ENCODE data around the gene STYXL1. TPM values are rescaled to one million over a fixed set of nuclear protein-coding genes. Genes with fewer than 3 reads are reported as not detected.
A peak's percentile ranks its signal among the peaks of the same experiment; 100 is the strongest.

Gene STYXL1
- total RNA-seq, 1 donor from 2014 or later = 28.4 TPM

- no peak for DNase-seq (ENCODE audit: low spot score)
Observed at GRCh38 chr7:75981453-75982305, 66.1 kb downstream of the STYXL1 start.

GRCh38 chr7:75981203-75981452, 66.7 kb downstream of the STYXL1 start:
- no peak for DNase-seq (ENCODE audit: low spot score)

DNA sequence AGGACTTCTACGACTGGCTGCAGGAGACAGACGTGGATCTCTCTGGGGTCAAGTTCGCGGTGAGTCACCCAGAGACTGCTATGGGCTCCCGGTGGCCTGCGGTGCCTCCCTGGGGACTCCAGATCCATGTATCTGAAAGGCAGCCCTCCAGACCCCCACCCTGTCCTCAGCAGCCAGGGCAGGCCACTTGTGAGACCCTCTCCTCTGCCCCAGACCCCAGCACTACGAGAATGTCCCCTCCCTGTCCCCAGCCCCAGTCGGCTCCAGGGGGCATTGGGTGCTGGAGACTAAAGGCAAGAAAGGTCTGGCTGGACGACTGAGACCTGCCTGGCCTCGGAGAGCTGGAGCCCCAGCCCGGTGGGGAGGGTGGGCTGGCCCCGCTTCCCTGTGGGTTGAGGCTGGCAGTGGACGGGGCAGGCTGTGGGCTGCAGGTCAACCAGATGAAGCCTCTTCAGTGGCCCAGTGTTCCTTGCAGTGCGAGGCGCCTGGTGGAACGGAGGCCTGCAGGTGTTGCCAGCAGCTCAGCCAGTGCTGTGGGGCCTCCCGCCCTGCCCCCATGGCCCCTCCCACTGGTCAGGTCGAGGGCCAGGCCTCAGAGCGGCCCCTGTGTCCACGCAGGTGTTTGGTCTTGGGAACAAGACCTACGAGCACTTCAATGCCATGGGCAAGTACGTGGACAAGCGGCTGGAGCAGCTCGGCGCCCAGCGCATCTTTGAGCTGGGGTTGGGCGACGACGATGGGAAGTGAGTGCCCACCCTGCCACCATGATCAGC, 67.2 kb downstream of the STYXL1 start:
- no peak for DNase-seq (ENCODE audit: low spot score)

DNA sequence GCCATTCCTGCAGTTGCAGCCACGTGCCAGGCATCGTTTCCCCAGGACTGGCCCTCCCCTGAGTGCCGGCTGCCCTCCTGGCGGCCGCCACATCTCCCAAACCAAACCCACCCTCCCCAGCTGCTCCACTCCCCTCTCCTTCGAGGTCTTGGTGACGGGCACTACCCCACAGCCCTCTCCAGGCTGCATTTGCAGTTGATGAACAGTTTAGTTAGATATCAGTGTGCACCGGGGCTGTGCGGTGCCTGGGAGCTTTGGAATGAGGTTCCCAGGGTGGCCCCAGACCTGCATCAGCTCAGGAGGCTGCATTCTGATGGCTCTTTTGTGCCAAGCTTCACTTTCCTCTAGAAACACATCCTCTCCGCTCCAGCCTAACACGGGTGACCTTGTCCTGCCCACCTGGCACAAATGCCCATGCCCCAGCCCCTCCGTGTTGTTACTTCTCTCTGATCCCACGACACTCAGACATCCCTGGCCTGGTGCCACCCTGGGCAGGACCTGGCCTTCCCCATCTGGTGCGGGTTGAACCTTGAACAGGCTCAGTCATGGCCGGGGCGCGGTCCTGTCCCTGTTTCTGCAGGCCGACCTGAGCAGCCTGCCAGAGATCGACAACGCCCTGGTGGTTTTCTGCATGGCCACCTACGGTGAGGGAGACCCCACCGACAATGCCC, 67.9 kb downstream of the STYXL1 start:
- DNase-seq (ENCODE audit: low spot score) = peak; percentile 73

DNA sequence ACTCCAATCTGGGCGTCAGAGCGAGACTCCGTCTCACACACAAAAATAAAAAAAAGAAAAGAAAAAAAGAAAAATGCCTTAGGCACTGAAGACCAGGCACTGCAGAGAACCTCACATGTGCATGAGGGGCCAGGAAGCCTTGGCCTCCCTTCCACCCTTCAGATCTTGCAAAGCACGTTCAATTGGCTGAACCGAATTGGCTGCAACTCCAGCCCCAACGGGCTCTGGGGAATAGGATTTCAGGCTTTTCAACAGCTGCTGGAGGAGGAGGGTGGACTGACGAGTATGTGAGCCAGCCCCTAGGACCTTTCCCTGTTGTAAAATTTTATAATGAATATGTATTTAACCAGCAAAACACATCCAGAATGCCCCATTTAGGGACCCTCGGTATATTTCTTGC, 70.1 kb downstream of the STYXL1 start:
- DNase-seq (ENCODE audit: low spot score) = no peak

DNA sequence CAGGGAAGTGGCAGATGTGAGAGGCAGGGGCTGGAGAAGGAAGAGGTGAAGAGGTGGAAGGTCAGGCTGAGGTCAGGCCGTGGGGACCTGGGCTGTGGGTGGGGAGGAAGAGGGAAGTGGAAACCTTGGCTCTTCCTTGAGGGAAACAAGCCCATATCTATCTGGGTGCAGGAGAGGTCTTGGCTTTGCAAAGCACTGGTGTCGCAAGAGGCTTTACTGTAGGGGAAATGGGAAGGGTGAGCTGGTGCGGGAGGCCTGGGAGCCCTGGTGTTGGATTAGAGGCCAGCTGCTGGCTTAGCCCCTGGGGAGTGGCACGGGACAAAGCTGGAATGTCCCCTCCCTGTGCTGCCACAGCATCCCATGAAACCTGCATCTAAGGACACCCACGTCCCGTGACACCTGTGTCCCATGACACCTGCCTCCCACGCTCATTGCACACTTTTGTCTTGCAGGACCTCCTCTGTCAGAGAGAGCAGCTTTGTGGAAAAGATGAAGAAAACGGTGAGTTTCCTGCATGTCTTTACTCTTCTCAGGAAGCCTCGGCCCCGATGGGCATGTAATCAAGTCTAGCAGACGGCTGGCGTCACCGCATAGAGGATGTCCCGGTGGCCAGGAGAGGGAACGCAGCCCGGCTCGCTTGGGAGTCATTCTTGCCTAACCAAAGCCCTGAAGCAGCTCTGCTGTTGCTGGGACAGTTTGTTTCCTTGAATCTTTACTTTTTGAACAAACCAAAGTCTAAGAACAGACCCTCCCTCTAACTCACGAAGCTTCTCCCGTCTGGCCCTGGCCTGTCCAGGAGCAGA, 75.6 kb downstream of the STYXL1 start:
- no peak for DNase-seq (ENCODE audit: low spot score)

GRCh38 chr7:75971309-75971960, 76.4 kb downstream of the STYXL1 start:
- DNase-seq (ENCODE audit: low spot score) = no peak

GRCh38 chr7:75969704-75970498, 77.9 kb downstream of the STYXL1 start:
- DNase-seq (ENCODE audit: low spot score) = no peak

DNA sequence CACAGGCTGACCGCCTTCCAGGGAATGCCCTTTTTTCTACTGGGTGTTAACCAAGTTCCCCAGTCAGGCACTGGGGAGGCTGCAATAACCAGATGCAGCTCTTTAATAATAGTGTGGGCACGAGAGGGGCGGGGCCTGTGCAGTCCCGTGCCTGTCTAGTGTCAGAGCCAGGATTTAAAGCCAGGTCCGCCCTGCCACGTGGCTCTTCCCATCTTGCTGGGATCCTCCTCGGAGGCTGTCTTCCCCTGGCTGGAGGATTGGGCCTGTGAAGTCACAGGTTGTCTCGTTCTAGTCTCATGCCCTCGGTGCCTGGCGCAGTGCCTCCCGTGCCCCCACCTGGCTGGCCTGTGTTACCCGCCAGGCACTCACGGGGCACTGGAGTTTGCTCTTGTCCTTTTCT, 78.6 kb downstream of the STYXL1 start:
- peak; percentile 63 for DNase-seq (ENCODE audit: low spot score)

DNA sequence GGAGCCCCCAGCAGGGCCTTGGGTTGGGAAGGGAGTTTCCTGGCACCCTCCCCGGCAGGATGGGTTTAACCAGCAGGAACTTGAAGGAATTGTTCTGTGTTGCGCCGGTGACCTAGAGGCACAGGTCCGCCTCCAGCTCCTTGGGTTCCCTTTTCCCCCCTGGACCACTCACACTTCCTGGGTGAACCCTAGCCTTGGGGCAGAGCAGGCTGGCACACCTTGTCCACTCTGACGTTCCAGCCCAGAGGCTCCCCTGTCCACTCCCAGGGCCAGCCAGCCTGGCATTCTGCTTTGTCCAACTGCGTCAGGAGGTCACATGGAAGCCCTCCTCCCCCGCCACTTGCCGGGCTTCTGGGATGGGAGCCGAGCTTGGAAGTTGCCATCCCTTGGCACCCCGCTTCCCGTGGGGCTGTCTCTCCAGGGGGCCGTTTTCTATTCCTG, 79.2 kb downstream of the STYXL1 start:
- no peak for DNase-seq (ENCODE audit: low spot score)

GRCh38 chr7:75968012-75968411, 79.8 kb downstream of the STYXL1 start:
- no peak for DNase-seq (ENCODE audit: low spot score)

GRCh38 chr7:75967487-75967997, 80.3 kb downstream of the STYXL1 start:
- DNase-seq (ENCODE audit: low spot score) = no peak

DNA sequence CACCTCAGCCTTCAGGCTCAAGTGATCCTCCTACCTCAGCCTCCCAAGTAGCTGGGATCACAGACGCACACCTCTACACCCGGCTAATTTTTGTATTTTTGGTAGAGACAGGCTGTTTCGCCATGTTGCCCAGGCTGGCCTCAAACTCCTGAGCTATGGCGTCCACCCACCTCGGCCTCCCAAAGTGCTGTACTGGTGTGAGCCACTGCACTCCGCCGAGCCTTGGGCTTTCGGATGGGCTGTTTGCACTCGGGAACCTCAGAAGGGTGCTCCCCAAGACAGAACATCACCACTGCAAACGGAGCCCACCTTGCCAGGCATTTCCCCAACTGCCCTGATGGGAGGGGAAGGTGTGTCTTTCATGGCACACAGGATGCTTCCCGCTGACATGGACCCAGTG, 80.7 kb downstream of the STYXL1 start:
- DNase-seq (ENCODE audit: low spot score) = no peak

DNA sequence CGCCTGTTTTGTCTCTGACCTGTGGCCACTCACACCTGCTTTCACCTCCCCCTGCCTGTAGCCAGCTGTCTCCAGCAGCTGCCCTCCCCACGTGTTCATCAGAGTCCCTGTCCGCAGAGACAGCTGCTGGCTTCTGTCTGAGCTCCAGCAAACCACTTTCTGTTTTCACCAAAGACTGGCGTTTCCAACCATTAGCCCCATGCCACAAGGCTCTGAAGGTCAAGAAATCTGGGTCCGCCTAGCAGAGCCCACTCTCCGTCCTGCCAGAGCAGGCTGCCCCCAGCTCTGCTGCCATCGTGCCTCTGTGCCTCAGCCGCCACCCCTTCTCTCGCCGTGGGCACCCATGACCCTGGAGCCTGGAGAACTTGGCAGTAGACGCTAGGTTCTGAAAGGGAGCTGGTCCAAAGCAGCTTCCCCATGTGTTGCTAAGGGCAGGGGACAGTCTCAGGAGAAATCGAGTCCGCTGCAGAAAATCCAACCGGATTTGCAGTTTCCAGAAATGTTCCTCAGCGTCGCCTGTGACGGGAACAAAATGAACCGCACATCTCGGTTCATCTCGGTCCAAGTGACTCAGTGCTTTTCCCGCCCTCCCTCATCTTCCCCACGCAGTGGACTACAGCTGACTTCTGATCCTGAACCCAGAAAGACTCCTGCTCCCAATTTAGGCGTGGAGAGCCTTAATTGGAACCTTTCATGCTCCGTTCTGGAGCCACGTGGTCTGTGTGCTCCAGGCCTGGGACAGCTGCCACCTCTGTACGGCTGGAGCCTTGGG, 81.4 kb downstream of the STYXL1 start:
- peak; percentile 50 for DNase-seq (ENCODE audit: low spot score)

- DNase-seq (ENCODE audit: low spot score) = no peak
Observed at GRCh38 chr7:75965617-75966016, 82.2 kb downstream of the STYXL1 start.

- DNase-seq (ENCODE audit: low spot score) = no peak
Observed at GRCh38 chr7:75963381-75963995, 84.3 kb downstream of the STYXL1 start.

GRCh38 chr7:75962607-75963380, 85.0 kb downstream of the STYXL1 start:
- no peak for DNase-seq (ENCODE audit: low spot score)

DNA sequence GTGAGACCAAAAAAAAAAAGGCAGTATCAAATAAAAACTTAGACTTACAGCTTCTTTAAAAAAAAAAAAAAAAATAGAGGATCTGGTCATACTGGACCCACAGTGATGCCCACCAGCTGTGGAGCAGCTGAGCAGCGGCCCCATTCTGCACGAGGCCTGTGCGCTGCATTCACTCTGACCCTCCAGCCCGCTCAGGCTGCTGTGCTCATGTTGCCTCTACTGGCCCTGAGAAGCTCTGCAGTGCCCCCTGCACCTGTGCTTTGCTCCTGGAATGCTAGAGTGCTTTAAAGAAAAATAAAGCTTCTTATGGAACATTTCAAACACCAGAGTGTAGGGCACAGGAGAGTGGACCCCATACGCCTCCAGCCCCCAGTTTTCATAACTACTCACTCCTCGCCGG, 86.6 kb downstream of the STYXL1 start:
- DNase-seq (ENCODE audit: low spot score) = no peak
